Measurements from ENCODE around the gene MAK.
"Not testable (repeated sequence)": the region's sequence is repeated elsewhere in the genome, so short reads cannot be mapped to it uniquely, and the experiment has no call there.

MAK gene

DNA sequence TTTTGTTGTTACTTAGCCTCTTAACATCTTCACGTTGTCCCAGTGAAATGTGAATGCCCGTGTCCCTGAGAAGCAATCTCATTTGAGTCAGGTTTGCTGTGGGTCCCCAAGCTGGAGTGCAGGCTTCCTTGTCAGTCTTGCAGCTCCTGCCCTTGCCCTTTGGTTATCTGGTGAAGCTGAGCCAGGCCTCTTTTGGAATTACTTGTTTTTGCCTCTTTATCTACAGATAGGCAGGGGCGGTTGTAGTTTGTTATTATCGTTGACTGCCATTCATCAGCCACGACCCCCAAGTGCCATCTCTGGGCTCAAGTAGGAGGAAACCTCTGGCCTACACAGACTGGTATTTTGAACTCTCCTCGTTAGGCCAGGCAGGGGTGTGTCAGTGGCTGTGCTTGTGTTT lies 113.3 kb downstream of the MAK start:
- DNase-seq (ENCODE audit: low spot score): no peak

DNA sequence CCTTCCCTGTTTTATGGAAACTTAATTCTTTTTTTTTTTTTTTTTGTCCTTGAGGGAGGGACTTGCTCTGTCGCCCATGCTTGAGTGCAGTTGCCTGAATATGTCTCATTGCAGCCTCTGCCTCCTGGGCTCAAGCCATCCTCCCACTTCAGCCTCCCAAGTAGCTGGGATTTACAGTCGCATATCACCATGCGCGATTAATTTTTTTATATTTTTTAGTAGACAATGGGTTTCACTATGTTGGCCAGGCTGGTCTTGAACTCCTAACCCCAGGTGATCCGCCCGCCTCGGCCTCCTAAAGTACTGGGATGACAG lies 114.8 kb downstream of the MAK start:
- no peak for DNase-seq (ENCODE audit: low spot score)

DNA sequence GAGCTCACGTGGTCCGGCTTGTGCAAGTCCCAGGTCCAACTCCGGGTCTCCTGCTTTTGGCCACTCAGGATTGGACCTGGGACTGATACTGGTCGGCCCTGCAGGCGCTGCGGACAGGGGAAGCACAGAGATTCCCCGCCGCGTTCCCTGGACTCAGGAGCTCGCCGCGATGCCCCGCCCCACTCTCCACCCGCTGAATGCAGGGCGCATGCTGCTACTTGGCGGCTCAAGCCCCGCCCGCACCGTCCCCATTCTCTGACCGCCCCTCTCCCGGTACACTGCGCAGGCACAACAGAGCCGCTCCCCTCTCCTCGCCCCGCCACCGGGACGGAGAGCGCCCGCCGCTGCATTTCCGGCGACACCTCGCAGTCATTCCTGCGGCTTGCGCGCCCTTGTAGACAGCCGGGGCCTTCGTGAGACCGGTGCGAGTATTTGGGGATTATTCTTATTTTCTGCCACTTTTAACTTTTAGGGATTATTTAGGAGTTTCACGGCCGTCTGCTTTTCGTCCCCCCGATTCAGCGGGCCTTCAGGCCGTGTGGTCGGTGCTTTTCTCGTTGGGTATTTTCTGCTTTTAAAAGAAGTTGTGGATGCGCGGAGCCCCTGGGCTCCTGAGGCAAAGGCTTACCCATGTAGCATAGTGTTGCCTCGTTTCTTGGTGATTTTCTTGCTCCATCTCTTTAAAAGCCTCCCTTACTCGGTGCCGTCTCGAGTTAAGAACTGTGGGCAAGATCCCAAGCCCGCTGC lies 115.3 kb downstream of the MAK start, which contains the start of gene TMEM14C:
Gene TMEM14C (plus strand): TSS at position 251 of the 747 bp plus-strand sequence. CDS start 1,544 bp downstream, outside the sequence.
- DNase-seq (ENCODE audit: low spot score): peak; percentile 95

GRCh38 chr6:10722570-10722819 lies 115.8 kb downstream of the MAK start:
- DNase-seq (ENCODE audit: low spot score): no peak

- DNase-seq (ENCODE audit: low spot score): no peak
Measured at GRCh38 chr6:10721850-10722569, 116.3 kb downstream of the MAK start.

DNA sequence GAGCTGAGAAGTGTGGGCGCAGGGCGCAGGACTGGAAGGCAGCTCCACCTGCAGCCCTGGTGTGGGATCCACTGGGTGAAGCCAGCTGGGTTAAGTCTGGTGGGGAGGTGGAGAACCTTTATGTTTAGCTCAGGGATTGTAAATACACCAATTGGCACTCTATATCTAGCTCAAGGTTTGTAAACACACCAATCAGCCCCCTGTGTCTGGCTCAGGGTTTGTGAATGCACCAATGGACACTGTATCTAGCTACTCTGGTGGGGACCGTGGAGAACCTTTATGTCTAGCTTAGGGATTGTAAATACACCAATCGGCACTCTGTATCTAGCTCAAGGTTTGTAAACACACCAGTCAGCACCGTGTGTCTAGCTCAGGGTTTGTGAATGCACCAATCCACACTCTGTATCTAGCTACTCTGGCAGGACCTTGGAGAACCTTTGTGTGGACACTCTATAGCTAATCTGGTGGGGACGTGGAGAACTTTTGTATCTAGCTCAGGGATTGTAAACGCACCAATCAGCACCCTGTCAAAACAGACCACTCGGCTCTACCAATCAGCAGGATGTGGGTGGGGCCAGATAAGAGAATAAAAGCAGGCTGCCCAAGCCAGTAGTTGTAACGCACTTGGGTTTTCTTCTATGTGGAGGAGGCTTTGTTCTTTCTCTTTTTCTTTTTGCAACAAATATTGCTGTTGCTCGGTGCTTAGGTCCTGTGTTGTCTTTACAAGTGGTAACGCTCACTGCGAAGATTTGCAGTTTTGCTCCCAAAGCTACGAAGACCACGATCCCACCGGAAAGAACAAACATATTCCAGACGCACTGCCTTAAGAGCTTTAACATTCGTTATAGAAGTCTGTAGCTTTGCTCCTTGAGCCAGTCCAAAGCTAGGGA lies 117.1 kb downstream of the MAK start:
- not testable (repeated sequence) for DNase-seq (ENCODE audit: low spot score)

- DNase-seq (ENCODE audit: low spot score): no peak
Measured at GRCh38 chr6:10720265-10720959, 117.9 kb downstream of the MAK start.

GRCh38 chr6:10719964-10720264 lies 118.4 kb downstream of the MAK start:
- no peak for DNase-seq (ENCODE audit: low spot score)

GRCh38 chr6:10719296-10719963 lies 118.9 kb downstream of the MAK start:
- no peak for DNase-seq (ENCODE audit: low spot score)

DNA sequence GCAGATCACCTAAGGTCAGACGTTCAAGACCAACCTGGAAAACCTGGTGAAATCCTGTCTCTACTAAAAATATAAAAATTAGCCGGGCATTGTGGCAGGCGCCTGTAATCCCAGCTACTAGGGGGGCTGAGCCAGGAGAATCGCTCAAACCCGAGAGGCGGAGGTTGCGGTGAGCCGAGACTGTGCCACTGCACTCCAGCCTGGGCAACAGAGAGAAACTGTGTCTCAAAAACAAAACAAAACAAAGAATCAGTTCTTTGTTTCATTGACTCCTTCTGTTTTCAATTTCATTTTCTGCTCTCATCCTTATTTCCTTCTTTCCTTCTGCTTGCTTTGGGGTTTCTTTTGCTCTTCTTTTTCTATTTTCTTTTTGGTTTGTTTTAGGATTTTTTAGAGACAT lies 124.4 kb downstream of the MAK start:
- no peak for DNase-seq (ENCODE audit: low spot score)

All from globus pallidus (tissue), 1 donor.